M059J (cell line): ENCODE results near the gene LYRM7. TPM values are rescaled to one million over a fixed set of nuclear protein-coding genes. Genes with fewer than 3 reads are reported as not detected.
"Not testable (repeated sequence)": the region's sequence is repeated elsewhere in the genome, so short reads cannot be mapped to it uniquely, and the experiment has no call there.

Source experiments
- DNase-seq: peaks from one replicate; pipeline ENCODE4 v3.0.0-alpha.2; 2012; ENCODE audit warnings: low read depth
- total RNA-seq: library from RNA; depleted of rRNA; stranded (reverse); fragments of >200 nt; shearing (Covaris generic); gene quantifications from 2 replicates; pipeline ENCODE4 v1.2.3, GENCODE V29; 2014; rRNA removed

LYRM7 gene
- 4.2 and 8.4 TPM in 2 replicates for total RNA-seq

- DNase-seq, result peak; percentile 100
Observed at GRCh38 chr5:131170540-131171275, at the start of gene LYRM7. Gene LYRM7 (plus strand): TSS chr5:131170944. CDS start chr5:131171021, 77 bp downstream.

DNA sequence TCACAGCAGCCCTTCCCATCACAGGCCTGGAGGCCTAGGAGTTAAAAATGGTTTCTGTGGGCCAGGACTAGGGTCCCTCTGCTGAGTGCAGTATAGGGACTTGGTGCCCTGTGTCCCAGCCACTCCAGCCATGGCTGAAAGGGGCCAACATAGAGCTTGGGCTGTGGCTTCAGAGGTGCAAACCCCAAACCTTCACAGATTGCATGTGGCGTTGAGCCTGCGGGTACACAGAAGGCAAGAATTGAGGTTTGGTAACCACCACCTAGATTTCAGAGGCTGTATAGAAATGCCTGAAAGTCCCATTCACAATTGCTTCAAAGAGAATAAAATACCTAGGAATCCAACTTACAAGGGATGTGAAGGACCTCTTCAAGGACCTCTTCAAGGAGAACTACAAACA lies 43.5 kb upstream of the LYRM7 start:
- not testable (repeated sequence) for DNase-seq

DNA sequence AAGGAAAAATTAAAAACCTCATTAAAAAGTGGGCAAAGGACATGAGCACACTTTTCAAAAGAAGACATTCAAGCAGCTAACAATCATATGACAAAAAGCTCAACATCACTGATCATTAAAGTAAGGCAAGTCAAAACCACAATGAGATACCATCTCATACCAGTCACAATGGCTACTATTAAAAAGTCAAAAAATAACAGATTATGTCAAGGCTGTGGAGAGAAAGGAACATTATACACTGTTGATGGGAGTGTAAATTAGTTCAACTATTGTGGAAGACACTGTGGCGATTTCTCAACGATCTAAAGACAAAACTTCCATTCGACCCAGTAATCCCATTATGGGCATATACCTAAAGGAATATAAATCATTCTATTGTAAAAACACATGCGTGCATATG lies 41.4 kb upstream of the LYRM7 start:
- DNase-seq, result no peak

- DNase-seq, result not testable (repeated sequence)
Observed at GRCh38 chr5:131133091-131133490, 37.7 kb upstream of the LYRM7 start.

DNA sequence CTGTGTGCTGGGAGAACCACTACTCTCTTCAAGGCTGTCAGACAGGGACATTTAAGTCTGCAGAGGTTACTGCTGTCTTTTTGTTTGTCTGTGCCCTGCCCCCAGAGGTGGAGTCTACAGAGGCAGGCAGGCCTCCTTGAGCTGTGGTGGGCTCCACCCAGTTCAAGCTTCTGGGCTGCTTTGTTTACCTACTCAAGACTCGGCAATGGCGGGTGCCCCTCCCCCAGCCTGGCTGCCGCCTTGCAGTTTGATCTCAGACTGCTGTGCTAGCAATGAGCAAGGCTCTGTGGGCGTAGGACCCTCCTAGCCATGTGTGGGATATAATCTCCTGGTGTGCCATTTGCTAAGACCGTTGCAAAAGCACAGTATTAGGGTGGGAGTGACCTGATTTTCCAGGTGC lies 32.3 kb upstream of the LYRM7 start:
- not testable (repeated sequence) for DNase-seq

GRCh38 chr5:131139321-131139720 lies 31.4 kb upstream of the LYRM7 start:
- DNase-seq, result no peak

DNA sequence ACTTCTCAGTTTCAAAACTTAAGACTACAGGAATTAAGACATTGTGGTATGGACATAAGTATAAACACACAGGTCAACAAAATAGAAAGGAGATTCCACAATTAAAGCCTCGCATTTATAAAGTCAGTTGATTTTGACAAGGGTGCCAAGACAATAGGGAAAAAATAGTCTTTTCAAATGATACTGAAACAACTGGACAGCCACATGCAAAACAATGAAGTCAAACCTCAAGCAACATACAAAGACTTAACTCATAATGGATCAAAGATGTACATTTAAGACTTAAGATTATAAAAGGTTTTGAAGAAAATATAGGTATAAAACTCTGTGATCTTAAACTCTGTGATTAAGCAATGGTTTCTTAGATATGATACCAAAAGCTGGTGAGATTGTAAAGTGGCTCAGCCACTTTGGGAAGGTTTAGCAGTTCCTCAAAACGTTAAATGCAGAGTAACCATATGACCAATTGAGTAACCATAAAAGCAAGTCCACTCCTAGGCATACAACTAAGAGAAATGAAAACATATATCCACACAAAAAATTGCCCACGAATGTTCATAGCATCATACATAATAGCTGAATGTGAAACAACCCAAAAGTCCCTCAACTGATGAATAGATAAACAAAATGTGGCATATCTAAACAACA lies 27.6 kb upstream of the LYRM7 start:
- no peak for DNase-seq

DNA sequence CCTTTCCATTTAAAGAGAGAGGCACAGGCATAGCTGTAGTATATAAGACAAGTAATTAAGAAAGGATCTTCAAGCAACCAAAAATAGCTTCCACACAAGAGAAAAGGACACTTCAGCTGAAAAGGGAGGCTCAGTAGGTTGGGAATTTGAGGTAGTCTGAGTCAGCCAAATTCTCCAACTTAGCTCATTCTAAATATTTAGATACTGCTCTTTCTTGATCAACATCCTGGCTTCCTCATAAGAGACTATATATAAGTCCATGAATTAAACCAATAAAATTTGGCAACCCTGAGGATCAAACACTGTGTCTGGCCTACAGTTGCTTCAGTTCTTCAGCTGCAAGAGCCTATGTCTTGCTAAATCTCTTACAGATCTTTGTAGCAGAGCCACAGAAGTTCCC lies 23.5 kb upstream of the LYRM7 start:
- no peak for DNase-seq

- no peak for DNase-seq
Observed at GRCh38 chr5:131148835-131149234, 21.9 kb upstream of the LYRM7 start.

DNA sequence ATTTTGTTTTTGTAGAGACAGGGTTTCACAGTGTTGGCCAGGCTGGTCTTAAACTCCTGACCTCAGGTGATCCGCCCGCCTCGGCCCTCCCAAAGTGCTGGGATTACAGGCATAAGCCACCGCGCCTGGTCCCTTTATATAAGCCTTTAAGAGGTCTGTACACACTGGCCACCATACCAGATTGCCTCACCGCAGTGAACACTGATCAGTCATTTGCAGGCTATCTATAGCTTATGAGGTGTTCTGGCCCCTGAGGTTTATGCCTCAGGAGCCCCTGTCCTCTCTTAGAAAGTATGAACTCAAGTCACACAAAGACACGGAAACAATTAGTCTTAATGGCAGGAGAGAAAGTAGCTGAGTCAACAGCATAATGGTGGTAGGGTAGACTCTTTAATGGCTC lies 20.3 kb upstream of the LYRM7 start:
- DNase-seq, result no peak

DNA sequence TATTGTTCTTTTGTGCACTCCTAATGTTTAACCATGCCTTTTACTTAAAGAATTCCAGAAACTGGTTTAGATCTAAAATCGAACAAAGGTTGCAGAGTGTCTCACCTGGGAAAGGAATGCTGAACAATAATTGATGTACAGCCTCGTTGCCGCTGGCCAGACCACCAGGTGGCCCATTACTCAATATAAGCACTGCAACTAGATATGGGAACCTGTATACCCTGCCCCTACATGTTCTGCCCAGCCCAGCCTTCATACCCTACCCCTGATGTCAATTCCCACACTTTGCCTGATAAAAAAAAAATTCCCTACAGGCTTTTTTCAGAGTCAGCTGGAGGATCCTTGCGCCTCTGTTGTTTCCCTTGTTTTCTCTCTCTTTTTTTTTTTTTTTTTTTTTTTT lies 19.5 kb upstream of the LYRM7 start:
- no peak for DNase-seq

DNA sequence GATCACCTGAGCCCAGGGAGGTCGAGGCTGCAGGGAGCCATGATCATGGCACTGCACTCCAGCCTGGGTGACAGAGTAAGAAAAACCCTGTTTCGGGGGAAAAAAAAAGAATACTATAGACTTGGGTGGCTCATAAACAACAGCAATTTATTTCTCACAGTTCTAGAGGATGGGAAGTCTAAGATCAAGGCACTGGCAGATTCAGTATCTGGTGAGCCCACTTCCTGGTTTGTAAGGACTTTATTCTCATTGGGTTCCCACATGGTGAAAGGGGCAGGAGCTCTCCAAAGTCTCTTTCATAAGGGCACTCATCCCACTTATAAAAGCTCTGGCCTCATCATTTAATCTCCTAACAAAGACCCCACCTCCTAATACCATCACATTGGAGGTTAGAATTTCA lies 14.4 kb upstream of the LYRM7 start:
- DNase-seq, result no peak

GRCh38 chr5:131156957-131157356 lies 13.8 kb upstream of the LYRM7 start:
- no peak for DNase-seq

GRCh38 chr5:131160134-131160533 lies 10.6 kb upstream of the LYRM7 start:
- DNase-seq, result no peak

DNA sequence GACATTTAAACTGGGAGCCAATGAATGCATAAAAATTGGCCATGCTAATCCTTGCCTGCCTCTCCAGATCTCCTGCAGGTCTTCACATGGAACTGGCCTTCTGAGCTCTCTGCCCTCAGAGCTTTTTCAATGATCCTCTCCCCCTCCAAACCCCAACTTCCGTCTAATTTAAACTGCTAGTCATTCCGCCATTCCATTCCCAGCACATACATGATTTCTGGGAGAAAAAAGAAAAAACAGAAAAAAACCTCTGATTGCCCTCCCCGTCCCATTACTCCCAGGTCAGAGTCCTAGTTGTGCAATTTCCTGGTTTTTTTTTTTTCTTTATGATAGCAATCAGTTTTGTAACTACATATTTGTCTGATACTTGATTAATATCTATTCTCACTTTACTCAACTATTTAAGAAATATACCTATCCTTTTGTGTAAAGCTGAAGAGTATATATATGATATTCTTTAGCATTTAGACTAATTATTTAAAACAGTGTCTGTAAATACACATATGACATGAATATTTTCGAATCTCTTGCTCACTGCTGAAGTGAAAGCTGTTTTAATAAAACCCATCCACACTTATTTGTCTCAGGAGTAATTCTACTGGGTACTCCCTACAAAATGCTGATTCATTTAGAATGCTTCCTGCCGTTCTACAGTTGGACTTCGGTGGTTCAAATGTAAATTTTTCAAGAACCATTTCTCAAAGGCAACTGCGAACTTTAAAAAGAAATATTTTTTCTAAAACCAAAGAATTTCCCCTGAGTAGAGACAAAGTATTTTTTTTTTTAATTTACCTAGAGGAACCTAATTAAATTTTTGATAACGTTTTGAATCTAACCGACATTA lies 7.2 kb upstream of the LYRM7 start:
- DNase-seq, result peak; percentile 49

DNA sequence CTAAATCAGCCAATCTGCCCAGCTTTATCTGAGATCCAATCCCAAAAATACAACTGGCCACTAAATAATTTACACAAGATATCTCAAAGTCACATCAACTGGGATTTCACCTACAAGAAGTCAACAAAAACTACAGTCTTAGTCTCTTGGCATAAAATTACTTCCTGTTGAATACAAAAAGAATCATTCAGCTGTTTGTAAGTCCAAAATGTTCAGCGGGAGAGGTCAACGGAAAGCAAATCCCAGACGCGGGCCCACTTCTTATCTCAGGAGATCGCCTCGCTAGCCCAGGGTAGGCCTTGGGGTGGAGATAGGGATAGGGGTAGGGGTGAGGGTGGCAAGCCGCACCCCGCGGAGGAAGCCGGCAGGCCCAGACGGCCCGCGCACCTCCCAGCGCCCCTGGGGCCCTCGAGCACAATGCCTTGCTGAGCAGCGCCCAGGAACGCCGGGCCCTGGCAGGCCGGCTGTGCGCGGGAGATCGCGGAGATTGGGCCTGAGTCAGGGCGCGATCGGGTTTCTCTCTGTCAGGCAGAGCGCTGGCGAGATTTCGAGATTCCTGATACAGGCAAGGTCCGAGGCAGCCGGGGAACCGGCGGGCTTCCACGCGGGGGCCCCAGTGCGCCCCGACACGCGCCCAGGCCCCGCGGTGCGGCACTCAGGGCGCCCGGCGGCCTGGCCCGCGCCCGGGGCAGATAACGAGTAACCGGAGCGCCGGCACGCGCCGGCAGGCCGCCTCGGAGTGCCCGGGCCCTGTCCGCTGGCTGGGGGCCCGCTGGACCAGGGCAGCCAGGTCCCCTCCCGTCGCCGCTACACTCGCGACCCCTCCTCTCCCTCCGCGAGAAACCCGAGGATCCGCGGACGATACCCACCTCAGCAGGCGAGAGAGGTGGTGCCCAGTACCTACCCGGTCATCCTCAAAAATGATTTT lies 6.3 kb upstream of the LYRM7 start:
- peak; percentile 85 for DNase-seq

- peak; percentile 92 for DNase-seq
Observed at GRCh38 chr5:131165119-131165727, 5.5 kb upstream of the LYRM7 start, which contains the start of gene HINT1. Gene HINT1 (minus strand): TSS chr5:131165256. CDS start chr5:131165205, 51 bp downstream.

DNA sequence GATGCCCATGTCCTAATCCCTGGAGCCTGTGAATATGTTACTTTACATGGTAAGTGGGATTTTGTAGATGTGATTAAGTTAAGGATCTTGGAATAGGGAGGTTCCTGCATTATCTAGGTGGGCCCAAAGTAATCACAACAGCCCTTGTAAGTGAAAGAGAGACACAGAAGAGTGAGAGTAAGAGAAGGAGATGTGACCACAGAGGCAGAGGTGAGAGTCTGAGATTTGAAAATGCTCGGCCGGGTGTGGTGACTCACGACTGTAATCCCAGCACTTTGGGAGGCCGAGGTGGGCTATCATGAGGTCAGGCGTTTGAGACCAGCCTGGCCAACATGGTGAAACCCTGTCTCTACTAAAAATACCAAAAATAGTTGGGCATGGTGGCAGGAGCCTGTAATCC lies 3.1 kb upstream of the LYRM7 start:
- no peak for DNase-seq

- DNase-seq, result no peak
Observed at GRCh38 chr5:131169810-131170539, 769 bp upstream of the LYRM7 start.

DNA sequence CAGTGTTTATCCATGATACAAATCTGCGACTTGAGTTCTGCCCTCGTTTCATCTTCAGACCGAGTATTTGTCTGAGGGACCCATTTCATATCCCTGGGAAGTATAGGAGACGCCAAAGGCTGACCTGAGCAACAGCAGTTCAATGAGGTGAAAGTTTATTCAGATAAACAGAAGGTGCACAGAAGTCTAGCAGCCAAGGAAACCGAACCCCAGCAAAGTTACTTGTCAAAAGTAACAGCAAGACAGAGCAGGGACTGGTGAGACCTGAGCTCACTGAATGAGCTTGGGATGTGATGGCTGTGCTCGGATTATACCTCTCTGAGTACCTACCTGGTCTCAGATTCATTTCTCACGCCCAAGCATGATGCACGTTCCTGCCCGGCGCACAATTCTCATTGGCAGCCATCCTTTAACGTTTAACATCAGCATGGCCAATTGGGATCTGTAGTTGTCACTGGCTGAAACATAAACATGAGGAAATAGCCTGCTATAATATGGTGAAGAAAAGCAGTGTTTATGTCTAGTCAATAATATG lies 599 bp downstream of the LYRM7 start:
- DNase-seq, result no peak
